ENCODE results near the gene FXR2. TPM values are rescaled to one million over a fixed set of nuclear protein-coding genes. Genes with fewer than 3 reads are reported as not detected.
A peak's percentile ranks its signal among the peaks of the same experiment; 100 is the strongest.

Gene FXR2
- total RNA-seq, 1 donor from 2014 or later, result 111 TPM

GRCh38 chr17:7579834-7580603 lies 34.7 kb downstream of the FXR2 start:
- H3K27me3 ChIP-seq (ENCODE audit: low read depth), result no peaks in the 10 kb centered on the region
- peak overlapping the region; percentile 96 for H3K27ac ChIP-seq (replicated peaks)
- peaks cover 88% of the 10 kb centered on the region for H3K4me1 ChIP-seq
- no peak for DNase-seq
- intact Hi-C loops (cut with micrococcal nuclease), result no loop called here
- no peak for TF ChIP-seq CTCF (IDR thresholded peaks at IDR 0.05; ENCODE audit: borderline replicate concordance)
- H3K4me3 ChIP-seq, result peak overlapping the region; percentile 76
- no peaks in the 10 kb centered on the region for H3K9me3 ChIP-seq (replicated peaks)
- peaks cover 43% of the 10 kb centered on the region for H3K36me3 ChIP-seq

- TF ChIP-seq CTCF (IDR thresholded peaks at IDR 0.05; ENCODE audit: borderline replicate concordance), result no peak
- DNase-seq, result peak; percentile 54
- Histone ChIP-seq H3K9me3 (replicated peaks) (no peaks in the 10 kb centered on the region), H3K4me3 (peak within 1 kb of the TSS; percentile 76), H3K4me1 (peaks cover 88% of the 10 kb centered on the region), H3K27ac (replicated peaks) (peak within 1 kb of the TSS; percentile 96), H3K36me3 (peaks cover 51% of the 10 kb centered on the region), H3K27me3 (ENCODE audit: low read depth) (no peaks in the 10 kb centered on the region)
- intact Hi-C loops (cut with micrococcal nuclease), result no loop called here
Measured at GRCh38 chr17:7579001-7579833, 35.5 kb downstream of the FXR2 start, which contains the start of gene CD68. Gene CD68, plus strand, starts transcription at chr17:7579638. Its CDS starts 40 bp downstream, at chr17:7579678.

- H3K36me3 ChIP-seq, result peaks cover 54% of the 10 kb centered on the region
- peaks cover 90% of the 10 kb centered on the region for H3K4me1 ChIP-seq
- H3K9me3 ChIP-seq (replicated peaks), result no peaks in the 10 kb centered on the region
- H3K4me3 ChIP-seq, result no peak overlapping the region
- no peak overlapping the region for H3K27ac ChIP-seq (replicated peaks)
- intact Hi-C loops (cut with micrococcal nuclease), result no loop called here
- no peaks in the 10 kb centered on the region for H3K27me3 ChIP-seq (ENCODE audit: low read depth)
- no peak for TF ChIP-seq CTCF (IDR thresholded peaks at IDR 0.05; ENCODE audit: borderline replicate concordance)
- DNase-seq, result no peak
Measured at GRCh38 chr17:7577327-7578199, 37.1 kb downstream of the FXR2 start.

- no peaks in the 10 kb centered on the region for H3K9me3 ChIP-seq (replicated peaks)
- H3K27ac ChIP-seq (replicated peaks), result no peak overlapping the region
- no peak overlapping the region for H3K4me3 ChIP-seq
- no peak for TF ChIP-seq CTCF (IDR thresholded peaks at IDR 0.05; ENCODE audit: borderline replicate concordance)
- no peak for DNase-seq
- intact Hi-C loops (cut with micrococcal nuclease), result no loop called here
- H3K36me3 ChIP-seq, result peaks cover 54% of the 10 kb centered on the region
- no peaks in the 10 kb centered on the region for H3K27me3 ChIP-seq (ENCODE audit: low read depth)
- peaks cover 88% of the 10 kb centered on the region for H3K4me1 ChIP-seq
Measured at GRCh38 chr17:7576432-7576937, 38.2 kb downstream of the FXR2 start.

- DNase-seq, result no peak
- TF ChIP-seq CTCF (IDR thresholded peaks at IDR 0.05; ENCODE audit: borderline replicate concordance), result no peak
- Histone ChIP-seq H3K27ac (replicated peaks) (no peak overlapping the region), H3K9me3 (replicated peaks) (no peaks in the 10 kb centered on the region), H3K4me1 (peaks cover 85% of the 10 kb centered on the region), H3K4me3 (no peak overlapping the region), H3K27me3 (ENCODE audit: low read depth) (no peaks in the 10 kb centered on the region), H3K36me3 (peaks cover 59% of the 10 kb centered on the region)
- intact Hi-C loops (cut with micrococcal nuclease), result no loop called here
Measured at GRCh38 chr17:7575959-7576358, 38.7 kb downstream of the FXR2 start.

Data from left ventricle myocardium inferior (tissue), 1 donor.